ENCODE data around the gene SLC6A20.
"Not testable (repeated sequence)": the region's sequence is repeated elsewhere in the genome, so short reads cannot be mapped to it uniquely, and the experiment has no call there.

SLC6A20 gene

DNA sequence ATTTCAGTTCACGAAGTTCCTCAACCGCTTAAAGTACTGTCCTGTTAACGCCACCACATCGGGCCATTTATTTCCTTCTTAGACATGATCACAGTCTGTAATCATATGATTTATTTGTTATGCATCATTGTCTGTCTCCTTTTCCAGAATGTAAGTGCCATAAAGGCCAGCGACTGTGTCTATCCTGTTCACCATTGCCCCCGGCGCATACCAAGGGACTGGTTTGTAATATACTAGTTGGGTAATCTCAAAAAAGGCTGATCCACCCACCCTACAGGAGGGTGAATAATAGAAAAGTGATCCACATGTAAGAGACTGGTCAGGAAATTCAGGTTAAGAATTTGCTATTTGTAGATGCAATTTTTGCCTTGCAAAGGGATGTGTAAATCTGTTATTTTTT is 41.9 kb downstream of the SLC6A20 start:
- DNase-seq = no peak

DNA sequence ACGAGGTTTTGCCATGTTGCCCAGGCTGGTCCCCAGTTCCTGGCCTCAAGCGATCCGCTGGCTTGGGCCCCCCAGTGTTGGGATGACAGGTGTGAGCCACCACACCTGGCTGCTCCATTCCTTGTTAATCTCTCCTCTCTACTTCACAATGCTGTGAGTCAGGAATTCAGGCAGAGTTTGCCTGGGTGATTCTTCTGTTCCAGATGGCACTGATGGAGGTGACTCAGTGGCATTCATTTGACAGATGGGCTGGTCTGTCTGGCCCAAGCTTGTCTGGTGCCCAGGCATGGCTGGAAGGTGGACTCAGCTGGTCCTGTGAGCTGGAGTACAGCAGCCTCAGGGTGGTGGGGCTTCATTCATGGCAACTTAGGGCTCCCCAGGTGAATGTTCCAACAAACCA is 43.2 kb downstream of the SLC6A20 start:
- DNase-seq = no peak

DNA sequence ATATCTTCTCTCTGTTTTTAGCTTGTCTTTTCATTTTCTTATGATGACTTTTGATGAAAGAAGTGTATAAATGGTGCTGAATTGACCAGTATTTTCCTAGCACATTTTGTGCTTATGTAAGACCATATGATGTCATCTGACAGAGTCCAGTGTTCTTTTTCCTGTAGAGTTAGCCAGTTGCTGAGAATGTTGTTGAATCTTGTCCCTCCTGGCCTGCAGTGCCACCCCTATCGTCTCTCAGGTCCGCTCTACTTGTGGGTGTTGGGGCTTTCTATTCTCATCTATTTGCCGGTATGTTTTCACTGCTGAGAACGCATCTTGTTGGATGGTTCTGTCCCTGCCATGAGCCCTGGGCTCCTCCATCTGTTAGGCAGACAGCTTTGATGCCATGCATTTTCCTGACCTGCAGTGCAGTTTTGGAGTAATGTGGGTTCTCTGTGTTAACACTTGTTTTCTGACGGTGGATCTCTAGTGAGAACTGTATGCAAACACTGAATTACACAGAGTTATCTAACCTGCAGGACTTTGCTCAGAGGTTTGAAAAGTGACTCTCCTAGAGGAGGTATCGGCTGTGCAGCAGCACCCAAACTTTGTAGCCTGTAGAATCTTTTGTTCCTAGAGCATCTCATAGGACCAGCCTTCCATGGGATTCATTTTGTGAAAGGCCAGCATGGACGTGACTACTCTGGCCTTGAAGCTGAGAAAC is 44.6 kb downstream of the SLC6A20 start:
- DNase-seq = no peak

DNA sequence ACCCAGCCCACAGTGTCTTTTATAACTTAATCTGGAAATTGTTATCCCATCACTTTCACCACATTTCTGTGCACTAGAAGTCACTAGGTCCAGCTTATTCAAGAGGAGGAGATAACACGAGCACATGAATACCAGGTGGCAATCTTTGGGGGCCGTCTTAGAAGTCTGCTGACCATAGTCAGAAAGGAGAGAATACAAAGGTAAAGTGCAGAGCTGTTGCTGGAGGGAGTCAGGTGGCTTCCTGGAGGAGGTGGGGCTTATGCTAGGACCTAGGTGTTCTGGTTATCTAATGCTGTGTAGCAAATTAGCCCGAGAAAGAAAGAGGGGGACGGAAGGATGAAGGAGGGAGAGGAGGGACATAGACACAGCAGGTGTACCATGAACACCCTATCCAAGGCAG is 46.5 kb downstream of the SLC6A20 start:
- DNase-seq = no peak

DNA sequence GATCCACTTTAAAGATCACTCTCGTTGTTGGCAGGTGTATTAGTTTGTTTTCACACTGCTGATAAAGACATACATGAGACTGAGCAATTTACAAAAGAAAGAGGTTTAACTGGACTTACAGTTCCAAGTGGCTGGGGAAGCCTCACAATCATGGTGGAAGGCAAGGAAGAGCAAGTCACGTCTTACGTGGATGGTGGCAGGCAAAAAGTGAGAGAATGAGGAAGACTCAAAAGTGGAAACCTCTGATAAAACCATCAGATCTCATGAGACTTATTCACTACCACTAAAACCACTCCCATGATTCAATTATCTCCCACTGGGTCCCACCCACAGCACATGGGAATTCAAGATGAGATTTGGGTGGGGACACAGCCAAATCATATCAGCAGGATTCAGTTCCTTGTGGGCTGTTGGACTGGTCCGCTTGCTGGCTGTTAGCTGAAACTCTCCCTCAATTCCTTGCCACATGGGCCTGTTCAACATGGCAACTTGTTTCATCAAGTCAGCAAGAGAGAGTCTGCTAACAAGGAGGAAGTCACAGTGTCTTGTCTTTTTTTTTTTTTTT is 47.2 kb downstream of the SLC6A20 start:
- DNase-seq = not testable (repeated sequence)

DNA sequence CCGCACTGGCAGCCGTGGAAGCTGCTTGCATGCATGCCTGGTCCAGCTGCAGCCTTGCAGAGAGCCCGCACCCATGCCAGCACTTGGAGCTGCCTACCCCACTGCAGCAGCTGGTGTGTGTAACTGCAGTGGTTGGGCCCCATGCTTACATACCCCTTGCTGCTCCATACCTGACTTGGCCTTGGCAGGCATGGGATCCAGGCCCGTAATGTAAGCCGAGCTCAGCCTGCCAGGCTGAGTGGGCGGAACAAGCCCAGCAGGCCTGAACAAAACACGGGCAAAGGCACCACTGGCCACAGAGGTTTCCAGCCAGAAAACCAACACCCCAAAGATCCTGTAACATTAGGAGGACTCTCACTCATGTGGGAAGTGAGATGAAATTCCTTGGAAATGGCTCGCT is 48.3 kb downstream of the SLC6A20 start:
- DNase-seq = no peak

DNA sequence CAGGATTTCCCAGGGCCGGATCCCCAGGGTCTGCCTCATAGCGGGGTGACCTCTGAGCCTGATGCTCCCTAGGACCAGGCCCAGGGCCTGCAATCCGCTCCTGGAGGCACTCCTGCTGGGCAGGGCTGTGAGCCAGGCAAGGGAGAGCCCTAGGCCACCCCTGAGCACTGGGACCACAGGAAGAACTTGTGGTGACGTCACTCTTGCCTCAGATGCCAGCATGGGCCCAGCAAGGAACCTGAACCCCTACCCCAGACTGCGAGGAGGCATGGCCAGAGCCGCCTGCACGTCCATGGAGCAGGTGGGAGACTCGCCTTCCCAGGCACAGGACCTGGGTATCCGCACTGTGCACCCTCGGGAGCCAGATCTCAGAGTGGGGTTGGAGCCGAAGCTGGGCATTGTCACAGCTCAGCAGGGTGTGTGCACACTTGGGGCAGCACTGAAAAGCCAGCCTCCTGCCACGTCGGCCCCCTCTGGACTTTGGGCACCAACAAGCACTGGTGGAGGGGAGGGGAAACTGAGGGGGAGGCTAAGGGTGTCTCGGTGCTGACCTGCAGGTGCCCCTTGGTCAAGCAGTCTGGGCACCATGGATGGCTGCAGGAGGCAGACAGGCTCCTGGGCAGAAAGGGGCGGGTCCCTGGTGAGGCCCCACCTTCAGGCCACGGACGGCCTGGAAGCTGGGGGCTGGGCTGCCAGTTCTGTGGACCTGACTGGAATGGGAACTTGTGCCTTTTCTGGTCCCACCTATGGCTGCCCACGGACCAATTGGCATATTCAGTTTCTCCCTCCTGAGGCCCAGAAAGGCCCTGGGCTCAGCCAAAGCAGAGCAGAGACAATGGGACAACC is 49.3 kb downstream of the SLC6A20 start:
- no peak for DNase-seq

DNA sequence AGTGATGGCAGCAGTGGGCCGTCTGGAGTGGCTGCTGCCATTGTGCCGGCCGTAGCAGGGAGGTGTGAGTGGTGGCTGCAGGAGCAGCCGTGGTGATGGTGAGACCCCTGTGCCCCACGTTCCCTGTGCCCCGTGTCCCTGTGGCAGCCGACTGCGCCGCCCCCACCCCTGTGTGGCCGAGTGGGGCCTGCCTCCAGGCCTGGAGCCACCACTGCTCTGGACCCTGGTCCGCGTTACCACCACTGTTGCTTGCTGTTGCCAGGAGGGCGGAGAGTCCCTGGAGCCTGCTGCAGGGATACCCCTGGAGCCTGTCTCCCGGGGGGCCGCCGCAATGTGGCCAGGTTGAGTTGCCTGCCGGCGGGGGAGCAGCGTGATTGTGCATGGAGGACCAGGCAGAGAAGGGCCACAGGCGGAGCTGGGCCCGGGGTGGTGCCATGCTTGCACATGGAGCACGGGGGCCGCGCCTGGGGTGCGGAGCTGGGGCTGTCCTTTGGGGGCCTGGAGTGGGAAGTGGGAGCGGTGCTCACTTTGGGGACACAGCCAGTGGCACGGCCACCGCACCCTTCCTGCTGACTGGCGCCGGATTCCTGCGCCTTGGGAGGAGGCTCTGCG is 50.1 kb downstream of the SLC6A20 start:
- DNase-seq = no peak

DNA sequence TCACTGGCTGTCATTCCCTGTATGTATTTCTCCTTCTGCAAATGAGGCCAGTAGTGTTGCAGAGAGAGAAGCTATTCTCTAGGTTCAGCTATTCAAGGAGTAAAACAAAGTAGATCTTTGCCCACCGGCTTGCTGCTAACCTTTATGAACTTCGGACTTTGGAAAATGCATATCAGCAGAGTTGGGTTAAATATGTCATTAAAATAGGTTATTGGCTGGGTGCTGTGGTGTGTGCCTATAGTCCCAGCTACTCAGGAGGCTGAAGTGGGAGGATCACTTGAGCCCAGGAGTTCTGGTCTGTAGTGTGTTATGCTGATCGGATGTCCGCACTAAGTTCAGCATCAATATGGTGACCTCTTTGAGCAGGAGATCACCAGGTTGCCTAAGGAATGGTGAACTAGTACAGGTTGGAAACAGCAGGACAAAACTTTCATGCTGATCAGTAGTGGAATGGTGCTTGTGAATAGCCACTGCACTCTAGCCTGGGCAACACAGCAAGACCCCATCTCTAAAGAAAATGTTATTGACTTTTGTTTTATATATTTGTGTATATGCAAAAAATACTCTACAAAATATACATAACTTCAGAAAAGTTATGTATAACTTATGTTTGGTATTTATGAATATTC is 53.8 kb downstream of the SLC6A20 start:
- no peak for DNase-seq

DNA sequence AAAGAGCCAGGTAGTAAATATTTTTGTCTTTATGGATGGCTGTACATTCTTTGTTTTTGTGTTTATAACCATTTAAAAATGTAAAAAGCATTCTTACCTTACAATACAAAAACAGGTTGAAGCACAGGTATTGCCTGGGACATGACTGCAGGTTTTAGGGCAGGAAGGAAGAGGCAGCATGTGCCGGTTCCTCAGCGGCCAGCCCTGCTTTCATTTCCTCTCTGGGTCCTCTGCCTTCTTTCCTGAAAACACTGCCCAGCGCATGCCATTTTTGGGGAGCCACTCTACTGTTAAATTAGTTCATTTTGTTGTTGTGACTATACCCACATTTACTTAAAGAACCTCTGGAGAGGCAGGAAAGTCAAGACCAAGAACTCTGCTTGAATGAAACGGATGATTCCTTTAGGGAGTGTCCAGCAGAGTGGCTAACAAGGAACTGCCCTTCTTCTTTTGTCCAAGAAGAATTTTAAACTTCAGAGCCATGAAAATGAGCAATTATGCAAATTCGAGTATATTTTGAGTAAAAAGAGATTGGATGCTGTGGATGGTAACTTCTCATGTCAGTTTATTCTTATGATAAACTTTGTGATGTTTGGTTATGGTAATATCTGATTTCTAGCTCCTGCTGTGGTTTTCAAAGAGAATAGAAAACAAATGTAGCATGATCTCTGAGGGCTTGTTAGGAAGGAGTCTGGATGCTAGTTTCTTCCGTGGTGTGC is 54.4 kb downstream of the SLC6A20 start:
- DNase-seq = no peak

DNA sequence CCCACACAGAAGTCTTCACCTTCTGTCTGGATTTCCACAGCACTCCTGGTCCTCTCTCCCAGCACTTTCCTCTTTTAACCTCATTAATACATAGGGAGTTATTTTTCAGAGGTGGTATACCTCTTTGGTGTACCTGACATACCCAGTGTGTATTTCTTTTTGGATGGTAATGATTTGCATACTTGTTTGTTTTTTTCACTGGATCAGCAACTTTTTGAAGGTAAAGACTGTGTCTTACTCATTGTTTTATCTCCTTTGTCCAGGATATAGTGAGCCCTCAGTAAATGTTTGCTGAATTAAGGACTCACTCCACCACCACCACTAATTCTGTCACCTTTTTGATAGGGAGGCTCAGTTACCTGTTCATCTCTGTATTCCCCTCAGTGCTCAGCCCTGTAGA is 55.1 kb downstream of the SLC6A20 start:
- DNase-seq = no peak

DNA sequence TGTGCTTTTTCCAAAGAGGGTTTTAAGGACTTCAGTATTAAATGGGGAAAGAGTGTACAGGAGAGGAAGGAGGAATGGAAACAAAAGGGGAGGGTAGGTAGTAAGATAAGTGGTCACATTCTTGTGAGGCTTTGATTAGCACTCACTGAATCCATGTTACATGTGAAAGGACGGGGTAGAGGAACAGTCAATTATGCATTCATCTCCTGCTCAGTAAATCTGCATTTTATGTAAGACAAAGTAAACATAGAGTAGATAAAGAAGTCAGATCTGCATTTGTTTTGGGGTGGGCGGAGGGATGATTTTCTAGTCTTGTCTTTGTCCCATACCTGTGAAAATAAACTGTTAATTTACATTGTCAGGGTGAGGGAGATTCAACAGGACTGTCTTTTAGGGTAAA is 56.3 kb downstream of the SLC6A20 start:
- no peak for DNase-seq

DNA sequence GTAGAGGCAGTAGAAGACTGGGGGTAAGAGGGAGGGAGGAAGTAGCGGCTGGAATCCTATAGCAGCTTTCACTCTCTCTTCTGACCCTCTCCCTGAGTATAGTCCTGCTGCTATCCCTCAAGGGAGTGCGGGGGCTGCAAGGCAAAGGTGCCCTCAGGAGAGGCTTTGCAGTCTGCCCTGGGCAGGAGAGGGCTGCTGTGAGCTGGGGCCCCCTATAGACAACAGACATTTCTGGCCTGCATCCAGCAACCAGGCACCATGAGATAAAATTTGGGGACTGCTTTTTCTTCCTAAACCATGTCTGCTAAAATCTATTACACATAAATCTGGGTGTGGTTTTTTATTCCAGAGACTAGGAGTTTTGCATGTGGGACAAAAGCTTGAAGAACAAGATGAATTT is 59.1 kb downstream of the SLC6A20 start:
- DNase-seq = no peak

DNA sequence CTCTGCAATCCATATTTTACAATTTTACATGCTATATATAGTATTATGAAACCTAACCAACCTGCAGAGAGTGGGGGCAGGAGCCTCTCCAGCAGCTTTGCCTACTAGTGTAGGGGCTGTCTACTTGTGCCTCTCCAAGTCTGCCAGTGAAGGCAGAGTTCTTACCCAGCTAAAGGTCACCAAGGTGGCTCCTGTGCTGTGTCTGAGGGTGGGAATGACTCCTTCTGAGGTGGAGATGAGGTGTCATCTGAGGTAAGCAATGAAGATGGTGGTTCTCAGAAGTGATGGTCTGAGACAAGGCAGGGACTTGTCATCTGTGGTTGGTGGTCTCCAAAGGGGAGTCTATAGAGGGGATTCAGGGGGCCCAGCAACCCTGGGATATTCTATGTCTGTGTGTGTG is 59.6 kb downstream of the SLC6A20 start:
- no peak for DNase-seq

DNA sequence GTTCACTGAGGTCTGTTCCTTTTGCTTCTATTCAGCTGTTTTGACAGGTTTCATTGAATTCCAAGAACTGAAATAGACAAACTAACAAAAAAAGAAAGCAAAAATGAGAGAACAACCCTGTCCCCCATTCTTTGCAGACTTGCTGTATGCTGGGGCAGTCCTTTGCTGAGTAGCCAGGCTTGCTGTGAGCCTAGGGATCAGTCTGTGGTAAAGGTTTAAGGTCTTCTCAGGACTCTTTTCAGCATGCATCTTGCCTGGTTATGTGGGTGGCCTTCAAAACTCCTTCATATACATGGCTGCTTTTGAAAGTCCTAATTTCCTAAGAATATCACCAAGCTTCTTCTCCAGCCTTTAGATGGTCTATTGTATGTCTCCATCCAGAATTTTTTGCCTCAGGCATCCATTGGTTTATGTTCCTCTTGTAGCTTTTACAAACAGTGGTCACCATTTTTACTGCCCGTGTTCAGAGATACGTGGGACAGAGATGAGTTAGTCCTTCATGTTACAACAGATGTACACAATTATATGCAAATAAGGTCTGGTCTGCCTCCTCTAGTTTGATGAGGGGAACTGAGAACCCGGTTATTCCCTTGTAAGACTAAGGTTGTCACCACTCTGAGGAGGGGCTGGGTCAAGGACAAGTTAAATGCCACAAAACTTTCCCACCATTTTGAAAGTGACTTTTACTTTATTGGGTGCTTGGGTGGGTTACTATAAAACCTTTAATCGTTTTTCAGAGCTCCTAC is 65.8 kb downstream of the SLC6A20 start:
- no peak for DNase-seq

DNA sequence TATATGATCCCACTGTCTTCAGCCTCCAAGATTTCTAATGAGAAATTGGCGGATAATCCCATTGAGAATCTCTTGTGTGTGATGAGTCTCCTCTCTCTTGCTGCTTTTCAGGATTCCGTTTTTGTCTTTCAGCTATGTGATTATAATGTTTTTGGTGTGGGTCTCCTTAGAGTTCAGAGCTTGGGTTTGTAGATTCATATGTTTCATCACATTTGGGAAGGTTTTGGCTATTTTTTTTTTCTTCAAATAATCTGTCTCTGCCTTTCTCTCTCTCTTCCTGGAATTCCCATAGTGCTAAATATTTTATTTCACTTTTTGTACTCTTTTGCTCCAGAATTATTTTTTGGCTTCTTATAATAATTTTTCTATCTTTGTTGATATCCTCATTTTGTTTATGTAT is 66.7 kb downstream of the SLC6A20 start:
- no peak for DNase-seq

DNA sequence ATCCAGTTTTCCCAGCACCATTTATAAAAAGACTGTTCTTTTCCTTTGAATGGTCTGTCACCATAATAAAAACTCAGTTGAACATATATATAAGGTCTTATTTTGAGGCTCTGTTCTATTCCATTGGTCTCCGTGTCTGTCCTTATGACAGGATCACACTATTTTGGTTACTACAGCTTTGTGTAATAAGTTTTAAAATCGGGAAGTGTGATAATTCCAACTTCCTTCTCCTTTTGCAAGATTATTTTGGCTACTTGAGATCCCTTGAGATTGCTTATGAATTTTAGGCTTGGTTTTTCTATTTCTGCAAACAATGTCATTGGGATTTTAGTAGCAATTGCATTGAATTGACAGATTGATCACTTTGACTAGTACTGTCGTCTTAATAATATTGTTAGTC is 71.4 kb downstream of the SLC6A20 start:
- no peak for DNase-seq

DNA sequence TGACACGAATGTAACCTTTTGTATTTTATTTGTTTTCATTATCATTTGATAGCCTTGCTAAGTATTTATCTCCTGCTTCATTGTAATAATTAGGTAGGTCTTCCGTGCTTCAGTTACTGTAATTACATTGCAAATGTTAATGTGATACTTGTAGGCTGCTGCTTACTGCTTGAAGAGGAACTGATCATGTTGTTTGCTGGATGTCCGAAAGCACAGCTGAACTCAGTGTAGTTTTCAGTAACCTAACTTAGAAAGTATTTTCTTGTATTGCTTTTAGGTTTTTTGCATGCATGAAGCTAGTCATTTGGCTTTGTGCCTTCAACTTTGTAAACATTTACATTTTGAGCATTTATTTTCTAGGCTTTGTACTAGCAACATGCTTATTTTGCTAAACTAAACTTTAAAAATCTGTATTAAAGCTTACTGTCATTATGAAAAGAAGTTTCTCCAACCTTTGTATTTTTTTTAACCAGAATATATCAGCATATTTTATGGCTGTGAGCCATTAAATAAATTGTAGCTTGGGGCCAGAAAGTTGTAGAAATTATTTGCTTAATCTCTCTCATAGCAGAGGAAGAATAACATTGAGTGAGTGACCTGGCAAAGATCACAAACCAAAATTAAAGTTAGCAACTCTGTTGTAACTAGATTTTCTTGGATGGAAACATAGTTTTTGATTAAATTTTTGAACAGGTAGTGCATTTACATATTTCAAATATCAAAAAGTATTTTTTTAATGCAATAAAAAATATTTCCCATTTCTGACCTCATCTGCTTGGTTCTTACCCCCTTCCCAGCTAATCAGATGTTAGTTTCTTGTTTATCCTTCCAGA is 76.5 kb downstream of the SLC6A20 start:
- DNase-seq = no peak

DNA sequence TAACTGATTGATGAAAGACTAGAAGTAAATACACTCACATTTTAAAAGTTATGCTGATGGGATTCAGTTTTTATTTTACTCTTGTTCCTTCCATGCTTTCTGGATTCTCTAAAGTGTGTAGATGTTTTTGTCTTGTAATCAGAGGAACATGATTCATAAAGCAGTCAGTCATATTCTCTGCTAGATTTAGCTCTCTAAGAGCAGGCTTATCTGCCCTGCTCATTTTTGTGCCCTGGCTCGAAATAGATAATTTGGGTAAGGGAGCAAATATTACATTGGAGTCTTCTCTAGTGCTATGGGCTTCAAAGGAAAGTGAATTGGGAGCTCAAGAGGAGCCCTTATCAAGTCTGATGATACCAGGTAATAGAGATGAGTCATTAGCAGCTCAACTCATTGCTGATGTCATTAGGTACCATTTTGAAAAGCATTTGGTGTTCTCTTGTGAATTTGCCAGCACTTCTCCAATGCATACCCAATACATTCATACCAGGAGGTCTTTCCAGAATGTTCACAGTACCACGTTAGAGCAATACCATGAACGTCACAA is 79.5 kb downstream of the SLC6A20 start:
- DNase-seq = no peak

DNA sequence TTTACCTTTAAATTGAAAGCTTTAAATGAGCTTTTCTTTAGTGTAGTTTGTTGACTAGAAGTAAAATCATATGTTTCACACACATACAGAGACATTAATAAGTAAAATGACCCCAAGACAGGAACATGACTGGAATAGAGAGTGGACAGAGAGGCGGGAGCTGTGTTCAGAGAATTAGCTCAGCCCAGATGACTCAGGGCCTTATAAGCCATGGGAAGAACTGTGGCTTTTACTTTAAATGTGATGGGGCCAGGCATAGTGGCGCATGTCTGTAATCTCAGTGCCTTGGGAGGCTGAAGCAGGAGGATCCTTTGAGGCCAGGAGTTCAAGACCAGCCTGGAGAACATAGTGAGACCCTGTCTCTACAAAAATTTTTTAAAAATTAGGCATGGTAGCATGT is 80.4 kb downstream of the SLC6A20 start:
- no peak for DNase-seq

Measured in NCI-H1092 (cell line).